Neutrophil (primary cell): ENCODE measurements around the gene RTRAF.

Source experiments
- H3K27ac ChIP-seq: fragments of 200-600 bp; sonication (generic); 2 replicates; pipeline ENCODE4 v1.5.1; 2016; ENCODE audit warnings: mild to moderate bottlenecking, moderate library complexity
- H3K27me3 ChIP-seq: fragments of 200-600 bp; sonication (generic); 2 replicates; pipeline ENCODE4 v1.6.0; 2016; ENCODE audit warnings: mild to moderate bottlenecking
- H3K36me3 ChIP-seq: fragments of 200-600 bp; sonication (generic); 2 replicates; pipeline ENCODE4 v1.5.1; 2017
- H3K4me1 ChIP-seq, 2 experiments: fragments of 200-600 bp in 1 of 2; sonication (generic) in 1 of 2; 1 replicate in 1 of 2; 2 replicates in 1 of 2; pipeline versions ENCODE4 v1.5.1 to v1.6.1; 2013 to 2016; ENCODE audit warnings: low read depth in 1 of 2, low read length in 1 of 2, mild to moderate bottlenecking in 1 of 2, moderate library complexity in 1 of 2; ENCODE audit not compliant: control insufficient read depth in 1 of 2, insufficient read depth in 1 of 2
- H3K4me3 ChIP-seq, 2 experiments: fragments of 200-600 bp in 1 of 2; sonication (generic) in 1 of 2; 1 replicate in 1 of 2; 2 replicates in 1 of 2; pipeline ENCODE4 v1.5.1; 2013 to 2016; ENCODE audit warnings: low read depth in 1 of 2, low read length in 1 of 2, mild to moderate bottlenecking in 1 of 2, moderate library complexity in 1 of 2
- H3K9me3 ChIP-seq: fragments of 200-600 bp; sonication (generic); 2 replicates; pipeline ENCODE4 v1.5.1; 2016
- CTCF ChIP-seq: fragments of 200-600 bp; sonication (generic); IDR thresholded peaks from 2 replicates; pipeline ENCODE4 v1.5.1; 2016; ENCODE audit warnings: antibody characterized with exemption

Gene RTRAF

DNA sequence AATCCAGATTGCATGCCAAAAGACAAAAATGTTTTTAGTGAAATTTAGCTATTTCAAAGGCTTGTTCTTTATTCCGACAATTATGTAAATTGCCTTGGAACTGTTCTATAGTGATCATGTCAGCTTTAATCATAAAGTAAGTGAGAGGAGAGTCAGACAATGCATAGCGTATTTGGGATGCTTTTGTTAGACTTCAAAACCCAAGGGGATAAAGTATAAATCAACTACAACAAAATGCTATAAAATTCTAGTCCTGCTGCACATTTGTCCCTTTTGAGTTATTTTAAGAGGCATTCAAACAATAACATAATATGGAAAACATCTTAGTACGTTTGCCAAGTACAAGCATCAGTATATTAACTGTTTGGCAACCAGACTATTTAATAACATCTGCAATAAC lies 11.3 kb downstream of the RTRAF start:
- TF ChIP-seq CTCF: no peak
- H3K36me3 ChIP-seq: peaks cover 71% of the 10 kb centered on the region
- no peaks in the 10 kb centered on the region for H3K4me1 ChIP-seq
- no peak overlapping the region for H3K27ac ChIP-seq
- H3K4me3 ChIP-seq: no peak overlapping the region
- H3K9me3 ChIP-seq: no peaks in the 10 kb centered on the region
- H3K27me3 ChIP-seq: no peaks in the 10 kb centered on the region

- no peaks in the 10 kb centered on the region for H3K9me3 ChIP-seq
- no peak overlapping the region for H3K4me3 ChIP-seq
- H3K27me3 ChIP-seq: no peaks in the 10 kb centered on the region
- no peak for TF ChIP-seq CTCF
- no peak overlapping the region for H3K27ac ChIP-seq
- H3K4me1 ChIP-seq: no peaks in the 10 kb centered on the region
- peaks cover 89% of the 10 kb centered on the region for H3K36me3 ChIP-seq
Measured at GRCh38 chr14:52002542-52002941, 13.2 kb downstream of the RTRAF start.

- Histone ChIP-seq H3K4me1 (no peaks in the 10 kb centered on the region), H3K27me3 (no peaks in the 10 kb centered on the region), H3K36me3 (peaks cover 90% of the 10 kb centered on the region), H3K9me3 (no peaks in the 10 kb centered on the region), H3K4me3 (no peak overlapping the region), H3K27ac (no peak overlapping the region)
- TF ChIP-seq CTCF: no peak
Measured at GRCh38 chr14:52003324-52003723, 14.0 kb downstream of the RTRAF start.

DNA sequence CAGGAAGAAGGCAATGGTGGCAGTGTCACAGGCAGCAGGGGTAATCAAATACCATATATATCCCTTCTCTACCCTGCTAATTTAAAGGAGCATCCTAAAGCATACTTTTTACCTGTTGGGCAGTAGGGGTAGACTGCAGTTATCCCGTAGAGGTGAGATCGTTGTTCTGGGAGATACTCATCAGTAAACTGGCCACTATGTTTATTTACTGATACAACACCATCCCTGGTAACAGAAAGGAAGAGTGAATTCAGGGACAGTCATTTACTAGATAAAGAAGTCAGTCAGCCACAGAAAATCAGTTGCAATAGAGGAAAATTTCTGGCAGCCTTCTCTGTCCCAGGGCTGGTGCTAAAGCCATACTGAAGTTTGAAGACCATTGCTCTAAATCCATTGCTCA lies 16.3 kb downstream of the RTRAF start:
- H3K36me3 ChIP-seq: peaks cover 100% of the 10 kb centered on the region
- no peak for TF ChIP-seq CTCF

GRCh38 chr14:52006361-52006760 lies 17.0 kb downstream of the RTRAF start:
- no peaks in the 10 kb centered on the region for H3K27me3 ChIP-seq
- H3K27ac ChIP-seq: no peak overlapping the region
- no peaks in the 10 kb centered on the region for H3K9me3 ChIP-seq
- H3K36me3 ChIP-seq: peaks cover 100% of the 10 kb centered on the region
- TF ChIP-seq CTCF: no peak
- H3K4me1 ChIP-seq: no peaks in the 10 kb centered on the region
- no peak overlapping the region for H3K4me3 ChIP-seq

More for the DNA sequence above, 16.3 kb downstream of the RTRAF start:
- Histone ChIP-seq H3K27me3 (no peaks in the 10 kb centered on the region), H3K4me3 (no peak overlapping the region), H3K9me3 (no peaks in the 10 kb centered on the region), H3K27ac (no peak overlapping the region), H3K4me1 (no peaks in the 10 kb centered on the region)

DNA sequence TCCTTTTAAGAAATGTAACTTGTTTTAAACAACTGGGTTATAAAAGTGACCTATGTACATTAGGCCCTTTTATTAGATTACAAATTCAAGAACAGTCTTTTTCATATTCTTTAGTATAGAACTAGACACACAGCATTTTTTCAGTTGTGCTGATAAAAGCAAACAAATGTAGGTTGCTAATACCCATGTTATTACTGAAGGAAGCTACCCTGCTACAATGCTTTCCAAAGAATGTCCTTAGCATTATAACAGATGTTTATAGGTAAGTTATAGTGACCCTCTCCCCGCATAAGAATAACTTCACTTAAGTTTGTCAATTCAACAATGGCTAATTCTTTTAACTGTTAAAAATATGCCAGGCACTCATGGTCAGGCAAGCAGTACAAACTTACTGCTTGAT lies 17.9 kb downstream of the RTRAF start:
- Histone ChIP-seq H3K4me3 (no peak overlapping the region), H3K9me3 (no peaks in the 10 kb centered on the region), H3K27ac (no peak overlapping the region), H3K27me3 (no peaks in the 10 kb centered on the region), H3K4me1 (no peaks in the 10 kb centered on the region), H3K36me3 (peaks cover 100% of the 10 kb centered on the region)
- TF ChIP-seq CTCF: no peak
